Measurements from ENCODE around the gene EIF5.
"Not testable (repeated sequence)": the region's sequence is repeated elsewhere in the genome, so short reads cannot be mapped to it uniquely, and the experiment has no call there.

The EIF5 gene

DNA sequence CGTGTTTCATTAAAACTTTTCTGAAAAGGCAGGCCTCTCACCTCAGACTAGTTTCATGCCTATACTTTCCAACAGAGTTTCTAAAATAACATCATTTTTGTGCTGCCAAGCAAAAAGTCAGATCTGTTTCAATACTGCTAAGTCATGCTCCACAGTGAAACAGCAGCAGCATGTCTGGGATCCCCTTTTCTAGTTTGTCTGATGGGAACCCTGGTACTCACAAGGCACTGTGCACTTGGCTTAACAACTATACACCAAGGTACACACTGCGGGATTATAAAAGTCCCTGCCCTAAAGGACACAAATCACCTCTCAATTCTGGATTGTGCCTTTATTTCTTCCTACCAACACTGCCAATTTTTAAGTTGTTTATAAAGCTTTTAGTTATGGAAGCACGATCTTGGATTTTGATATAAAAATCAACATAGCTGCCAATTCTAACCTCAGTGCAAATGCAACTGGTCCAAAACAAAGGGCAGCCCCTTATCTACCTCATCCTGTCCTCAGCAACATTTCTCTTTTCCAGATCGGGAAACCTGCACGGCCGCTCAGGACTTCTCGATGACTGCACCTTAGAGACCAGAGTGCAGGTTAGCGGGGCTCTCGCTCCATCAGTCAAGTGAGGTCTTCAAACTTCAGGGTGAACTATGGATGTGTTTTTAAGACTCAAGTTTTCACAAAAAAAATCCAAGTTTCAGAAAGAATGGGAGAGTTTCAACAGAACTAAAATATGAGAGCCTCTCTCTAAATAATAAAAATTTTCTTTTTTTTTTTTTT, 1.7 kb upstream of the EIF5 start:
- in situ Hi-C loops (cut with HindIII; ENCODE audit: low sequenced_read_pairs) = no loop called here

DNA sequence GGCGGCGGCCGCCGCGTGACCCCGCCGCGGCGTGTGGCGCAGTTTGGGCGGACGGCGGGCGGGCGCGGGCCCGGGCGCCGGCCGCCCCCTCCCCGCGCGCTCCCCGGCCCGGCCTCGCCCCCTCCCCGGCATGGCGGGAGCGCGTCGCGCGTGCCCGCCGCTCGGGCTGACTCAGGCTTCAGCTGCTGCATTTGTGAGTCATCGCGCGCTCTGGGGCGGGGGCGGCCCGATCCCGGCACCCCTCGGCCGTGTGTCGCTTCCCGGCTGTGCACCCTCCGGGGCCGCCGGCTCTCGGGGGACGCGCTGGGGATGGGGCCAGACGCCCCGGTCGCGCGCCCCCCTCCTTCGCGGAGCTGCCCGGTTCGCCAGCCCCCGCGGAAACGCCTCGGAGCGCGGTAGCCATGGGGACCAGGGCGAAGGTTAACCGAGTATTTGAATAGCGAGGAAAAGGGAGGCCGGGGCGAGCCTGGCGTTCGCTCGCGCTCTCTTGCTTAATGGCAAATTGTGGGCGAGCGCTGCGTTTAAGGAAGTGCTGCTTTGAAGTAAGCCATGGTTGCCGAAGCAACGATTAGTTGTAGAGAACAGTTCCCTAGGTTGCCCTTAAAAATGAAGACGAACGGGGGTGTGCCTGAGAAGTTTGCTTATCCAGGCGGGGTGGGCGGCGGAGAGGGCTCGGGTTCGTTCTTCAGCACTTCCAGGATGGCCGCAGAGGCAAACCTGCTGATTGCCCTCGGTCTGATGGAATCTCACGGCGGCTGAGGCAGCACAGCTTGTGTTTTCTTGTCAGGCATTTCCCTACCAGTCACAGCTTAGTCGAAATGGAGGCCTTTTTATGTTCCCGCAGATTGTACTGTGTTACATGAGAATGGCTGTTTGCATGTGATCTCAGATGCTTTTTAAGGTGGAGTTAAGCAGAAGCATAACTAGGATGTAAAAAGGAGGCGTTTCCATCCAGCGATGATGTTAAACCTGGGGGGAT, 896 bp downstream of the EIF5 start:
- in situ Hi-C loops (cut with HindIII; ENCODE audit: low sequenced_read_pairs) = no loop called here

- in situ Hi-C loops (cut with HindIII; ENCODE audit: low sequenced_read_pairs) = no loop called here
Observed at GRCh38 chr14:103336191-103336590, 2.2 kb downstream of the EIF5 start.

DNA sequence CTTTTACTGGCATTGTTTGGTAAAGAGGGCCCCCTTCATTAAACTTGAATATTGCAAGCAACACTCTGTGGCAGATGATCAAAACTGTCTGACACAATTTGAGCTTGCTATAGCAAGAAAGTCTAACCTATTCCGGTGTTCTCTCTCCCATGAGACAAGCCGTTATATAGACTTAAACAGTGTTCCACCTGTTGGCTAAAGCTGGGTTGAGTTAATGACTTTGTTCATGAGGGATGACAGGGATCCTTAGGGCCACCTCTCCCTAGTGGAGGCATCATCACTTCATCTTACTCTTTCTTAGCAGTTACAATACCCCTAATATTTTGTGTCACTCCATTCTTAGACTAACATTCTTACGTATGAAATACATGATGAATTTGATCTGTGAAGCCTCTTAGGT, 3.8 kb downstream of the EIF5 start:
- in situ Hi-C loops (cut with HindIII; ENCODE audit: low sequenced_read_pairs) = no loop called here

DNA sequence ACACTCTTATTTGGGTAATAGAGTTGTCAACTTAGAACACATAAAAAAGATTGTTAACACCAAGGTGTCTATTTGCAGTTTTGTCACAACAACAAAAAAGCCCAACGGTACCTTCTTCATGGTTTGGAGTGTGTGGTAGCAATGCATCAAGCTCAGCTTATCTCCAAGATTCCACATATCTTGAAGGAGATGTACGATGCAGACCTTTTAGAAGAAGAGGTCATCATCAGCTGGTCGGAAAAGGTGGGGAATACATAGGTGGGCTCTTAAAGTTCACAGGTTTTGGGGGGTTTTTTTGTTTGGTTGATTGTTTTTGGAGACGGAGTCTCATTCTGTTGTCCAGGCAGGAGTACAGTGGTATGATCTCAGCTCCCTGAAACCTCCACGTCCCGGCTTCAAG, 5.5 kb downstream of the EIF5 start:
- in situ Hi-C loops (cut with HindIII; ENCODE audit: low sequenced_read_pairs) = no loop called here

GRCh38 chr14:103340480-103341212, 6.6 kb downstream of the EIF5 start:
- in situ Hi-C loops (cut with HindIII; ENCODE audit: low sequenced_read_pairs) = loop anchor here (5.0 kb wide), 1 partner anchor 67 kb away; no protein-coding TSS in a partner anchor

GRCh38 chr14:103341250-103342129, 7.5 kb downstream of the EIF5 start:
- in situ Hi-C loops (cut with HindIII; ENCODE audit: low sequenced_read_pairs) = loop anchor here (5.0 kb wide), 1 partner anchor 66 kb away; no protein-coding TSS in a partner anchor

DNA sequence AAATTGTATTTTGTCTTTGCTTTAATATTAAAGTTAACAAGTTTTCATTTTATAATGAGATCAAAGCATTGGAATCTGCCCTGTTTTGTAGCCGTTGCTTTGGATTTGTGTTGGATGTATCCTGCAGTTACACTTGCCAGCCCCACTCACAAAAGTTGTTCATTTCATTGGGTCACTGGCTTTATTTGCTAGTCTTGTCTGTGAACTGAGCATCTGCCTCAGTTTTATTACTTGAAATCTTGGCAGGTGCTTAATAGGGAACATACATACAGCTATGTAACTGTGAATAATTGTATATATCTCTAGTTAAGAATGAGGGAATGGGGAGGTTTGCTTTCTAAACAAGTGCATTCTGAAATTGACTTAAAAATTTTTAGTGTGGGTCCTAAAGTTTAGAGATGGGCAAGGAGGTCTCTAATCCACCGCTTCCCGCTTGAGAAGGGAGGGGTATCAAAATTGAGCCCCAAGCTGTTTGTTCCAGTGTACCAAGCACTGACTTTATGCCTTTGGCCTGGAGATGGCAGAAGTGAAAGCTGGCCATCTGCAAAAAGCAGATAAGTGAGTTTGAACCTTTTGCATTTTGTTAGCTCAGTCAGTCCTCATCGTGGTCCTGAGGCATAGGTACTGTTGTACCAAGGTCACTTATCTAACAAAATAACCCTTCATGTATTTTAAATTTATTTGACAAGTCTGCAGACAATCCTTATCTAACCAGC, 9.3 kb downstream of the EIF5 start:
- in situ Hi-C loops (cut with HindIII; ENCODE audit: low sequenced_read_pairs) = loop anchor here (5.0 kb wide), 1 partner anchor 64 kb away; no protein-coding TSS in a partner anchor

GRCh38 chr14:103343905-103344797, 10.1 kb downstream of the EIF5 start:
- in situ Hi-C loops (cut with HindIII; ENCODE audit: low sequenced_read_pairs) = loop anchor here (5.0 kb wide), 1 partner anchor 63 kb away; no protein-coding TSS in a partner anchor

DNA sequence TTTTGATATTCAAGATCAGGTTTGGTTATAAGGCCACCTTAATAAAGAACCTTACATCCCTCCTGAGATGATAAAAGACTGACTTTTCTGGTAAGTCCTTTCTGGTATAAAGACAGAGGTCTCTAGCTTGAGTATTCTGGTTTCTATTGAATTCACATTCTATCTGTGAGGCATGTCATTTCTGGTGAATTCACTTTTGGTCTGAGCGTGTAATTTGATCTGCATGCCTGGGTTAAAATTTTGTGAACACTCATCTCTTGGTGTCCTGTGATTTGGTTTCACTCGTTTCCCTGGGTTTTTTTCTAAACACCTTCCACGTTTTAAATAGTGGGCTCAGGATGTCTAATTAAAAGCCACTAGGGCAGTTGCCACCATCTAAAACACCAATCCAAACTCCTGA, 12.2 kb downstream of the EIF5 start:
- in situ Hi-C loops (cut with HindIII; ENCODE audit: low sequenced_read_pairs) = no loop called here

- in situ Hi-C loops (cut with HindIII; ENCODE audit: low sequenced_read_pairs) = no loop called here
Observed at GRCh38 chr14:103347091-103347815, 13.2 kb downstream of the EIF5 start.

DNA sequence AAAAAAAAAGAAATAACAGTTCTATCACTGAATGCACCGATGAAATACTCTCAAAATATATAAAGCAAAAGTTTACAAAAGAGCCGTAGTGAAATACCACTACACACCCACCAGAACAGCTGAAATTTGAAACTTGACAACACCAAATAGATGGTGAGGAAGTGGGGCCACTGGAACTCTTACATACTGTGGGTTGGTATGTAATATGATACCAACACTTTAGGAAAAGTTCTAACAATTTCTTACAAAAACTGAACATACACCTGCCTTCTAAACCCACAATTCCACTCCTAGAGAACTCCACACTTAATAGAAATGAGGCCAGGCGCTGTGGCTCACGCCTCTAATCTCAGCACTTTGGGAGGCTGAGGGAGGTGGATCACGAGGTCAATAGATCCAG, 14.1 kb downstream of the EIF5 start:
- in situ Hi-C loops (cut with HindIII; ENCODE audit: low sequenced_read_pairs) = no loop called here

DNA sequence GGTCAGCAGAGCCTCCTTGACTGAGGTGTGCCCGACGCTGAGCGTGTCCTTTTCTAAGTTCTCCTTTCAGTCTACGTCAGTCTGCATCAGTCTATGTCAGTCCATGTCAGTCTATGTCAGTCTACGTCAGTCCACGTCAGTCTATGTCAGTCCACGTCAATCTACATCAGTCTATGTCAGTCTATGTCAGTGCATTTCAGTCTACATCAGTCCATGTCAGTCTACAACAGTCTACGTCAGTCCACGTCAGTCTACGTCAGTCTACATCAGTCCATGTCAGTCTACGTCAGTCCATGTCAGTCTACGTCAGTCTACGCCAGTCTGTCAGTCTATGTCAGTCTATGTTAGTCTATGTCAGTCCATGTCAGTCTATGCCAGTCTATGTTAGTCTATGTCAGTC, 15.9 kb downstream of the EIF5 start:
- in situ Hi-C loops (cut with HindIII; ENCODE audit: low sequenced_read_pairs) = no loop called here

- in situ Hi-C loops (cut with HindIII; ENCODE audit: low sequenced_read_pairs) = no loop called here
Observed at GRCh38 chr14:103353362-103353761, 19.3 kb downstream of the EIF5 start.

- in situ Hi-C loops (cut with HindIII; ENCODE audit: low sequenced_read_pairs) = no loop called here
Observed at GRCh38 chr14:103354141-103354540, 20.1 kb downstream of the EIF5 start.

DNA sequence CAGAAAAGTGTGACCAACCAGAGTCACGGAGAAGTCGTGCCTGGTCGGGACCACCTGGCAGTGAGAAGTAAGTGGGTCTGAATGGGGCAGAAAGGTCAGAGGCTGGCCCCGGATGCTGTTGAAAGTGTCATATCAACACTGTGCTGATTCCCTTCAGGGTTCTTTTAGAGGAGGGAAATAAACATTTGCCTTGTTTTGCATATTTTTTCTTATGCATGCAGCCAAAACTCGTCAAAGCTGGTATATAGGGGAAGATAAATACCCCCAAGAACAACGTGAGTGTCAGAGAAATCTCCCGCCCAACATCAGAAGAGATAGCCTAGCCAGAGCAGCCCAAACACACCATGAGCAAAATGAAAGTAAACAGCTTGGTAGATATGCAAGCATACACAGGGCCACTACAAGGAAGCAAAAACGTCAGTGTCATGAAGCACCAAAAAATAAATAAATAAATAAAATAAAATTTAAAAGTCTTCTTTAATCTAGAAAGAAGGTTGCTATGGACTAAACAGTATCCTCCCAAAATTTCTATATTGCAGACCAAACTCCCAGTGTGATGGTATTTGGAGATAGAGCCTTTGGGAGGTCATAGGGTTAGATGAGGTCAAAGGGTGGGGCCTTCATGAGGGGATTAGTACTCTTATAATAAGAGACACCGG, 22.1 kb downstream of the EIF5 start:
- in situ Hi-C loops (cut with HindIII; ENCODE audit: low sequenced_read_pairs) = no loop called here

DNA sequence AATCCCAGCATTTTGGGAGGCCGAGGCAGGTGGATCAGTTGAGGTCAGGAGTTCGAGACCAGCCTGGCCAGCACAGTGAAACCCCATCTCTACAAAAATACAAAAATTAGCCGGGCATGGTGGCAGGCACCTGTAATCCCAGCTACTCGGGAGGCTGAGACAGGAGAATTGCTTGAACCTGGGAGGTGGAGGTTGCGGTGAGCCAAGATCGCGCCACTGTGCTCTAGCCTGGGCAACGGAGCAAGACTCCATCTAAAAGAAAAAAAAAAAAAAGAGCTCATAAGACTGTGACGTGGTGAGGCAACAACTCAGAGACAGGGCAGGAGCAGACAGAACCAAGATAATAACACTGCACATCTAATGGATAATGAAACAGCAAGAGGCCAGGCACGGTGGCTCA, 23.5 kb downstream of the EIF5 start:
- in situ Hi-C loops (cut with HindIII; ENCODE audit: low sequenced_read_pairs) = not testable (repeated sequence)

Data from endothelial cell of hepatic sinusoid (primary cell).